Measurements from ENCODE around the gene TAOK1. TPM values are rescaled to one million over a fixed set of nuclear protein-coding genes. Genes with fewer than 3 reads are reported as not detected.

Gene TAOK1
- total and polyA plus RNA-seq, 5 donors: 9.8 to 72.2 (median 48.1) TPM

DNA sequence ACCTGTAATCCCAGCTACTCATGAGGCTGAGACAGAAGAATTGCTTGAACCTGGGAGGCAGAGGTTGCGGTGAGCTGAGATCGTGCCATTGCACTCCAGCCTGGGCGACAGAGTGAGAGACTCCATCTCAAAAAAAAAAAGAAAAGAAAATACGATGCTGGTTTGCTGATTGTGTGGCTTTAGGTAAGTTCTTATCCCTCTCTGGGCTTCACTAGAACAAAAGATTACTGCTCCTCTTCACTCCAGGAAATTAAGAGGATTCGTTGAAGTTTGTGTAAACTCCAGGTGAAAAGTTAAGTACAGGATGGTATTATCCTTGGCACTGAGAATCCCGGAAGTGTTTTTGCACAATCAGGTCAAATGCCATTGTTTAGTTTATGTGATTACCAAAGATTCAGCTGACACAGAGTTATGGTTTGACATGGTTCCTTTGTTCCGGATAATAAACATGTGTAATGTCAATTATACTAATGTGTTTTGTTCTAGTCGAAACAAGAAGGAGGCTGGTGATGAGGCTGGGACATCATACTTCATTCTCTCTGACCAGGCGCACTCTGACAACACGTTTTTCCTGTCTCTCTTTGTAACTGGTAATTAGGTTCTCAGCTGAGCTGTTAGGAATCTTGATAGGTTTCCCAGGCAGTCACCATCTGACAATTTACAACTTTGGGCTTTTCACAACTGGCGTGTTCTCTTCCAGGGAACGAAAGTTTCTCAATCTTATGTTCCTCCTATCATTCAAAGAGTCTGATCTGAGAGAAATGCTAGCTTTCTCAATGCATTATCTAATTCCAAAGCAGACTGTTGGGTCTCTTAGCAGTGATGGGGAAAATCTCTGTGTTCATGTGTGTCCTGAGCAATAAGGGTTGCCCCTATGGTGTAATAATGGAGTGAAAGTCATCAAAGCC is 10.8 kb upstream of the TAOK1 start:
- Histone ChIP-seq H3K27me3 (ENCODE audit: control insufficient read depth, insufficient read depth) (no peaks in the 10 kb centered on the region), H3K4me3 (ENCODE audit: low read length) (no peak overlapping the region), H3K4me1 (ENCODE audit: control insufficient read depth, insufficient read depth, low read length) (peaks cover 2% of the 10 kb centered on the region), H3K9me3 (ENCODE audit: control insufficient read depth, low read length) (no peaks in the 10 kb centered on the region), H3K27ac (ENCODE audit: low read length) (no peak overlapping the region)
- no peak for DNase-seq
- intact Hi-C loops (cut with DNase I): loop anchor here in 1 of 4 donors (10.0 kb wide), 1 partner anchor 155 kb away; no protein-coding TSS in a partner anchor
- WGBS: 60% methylated on average over 12 of the region's 12 CpGs
- no peak for ATAC-seq

DNA sequence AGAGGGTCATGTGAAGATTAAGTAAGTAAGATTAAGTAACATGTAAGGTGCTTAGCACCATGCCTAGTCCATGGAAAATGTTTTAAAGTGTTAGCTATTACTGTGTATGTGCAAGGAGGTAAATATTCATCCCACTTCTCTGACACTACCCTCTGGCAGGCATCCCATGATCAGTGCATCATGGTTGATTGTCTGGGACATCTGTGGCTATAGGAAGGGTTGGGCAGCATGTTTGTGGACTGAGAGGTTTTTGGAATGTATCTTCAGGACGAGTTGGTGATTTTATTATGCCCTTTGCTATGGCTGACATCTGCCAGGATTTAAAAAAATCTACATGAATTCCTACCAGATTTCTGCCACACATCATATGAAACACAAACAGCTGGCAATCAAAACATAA is 6.5 kb upstream of the TAOK1 start:
- intact Hi-C loops (cut with DNase I): no loop called here
- no peak overlapping the region for H3K27ac ChIP-seq (ENCODE audit: low read length)
- H3K4me1 ChIP-seq (ENCODE audit: control insufficient read depth, insufficient read depth, low read length): no peaks in the 10 kb centered on the region
- no peak overlapping the region for H3K4me3 ChIP-seq (ENCODE audit: low read length)
- no peaks in the 10 kb centered on the region for H3K9me3 ChIP-seq (ENCODE audit: control insufficient read depth, low read length)
- no peak for DNase-seq
- 63% methylated on average over 1 of the region's 1 CpG for WGBS
- H3K27me3 ChIP-seq (ENCODE audit: control insufficient read depth, insufficient read depth): no peaks in the 10 kb centered on the region
- ATAC-seq: no peak

DNA sequence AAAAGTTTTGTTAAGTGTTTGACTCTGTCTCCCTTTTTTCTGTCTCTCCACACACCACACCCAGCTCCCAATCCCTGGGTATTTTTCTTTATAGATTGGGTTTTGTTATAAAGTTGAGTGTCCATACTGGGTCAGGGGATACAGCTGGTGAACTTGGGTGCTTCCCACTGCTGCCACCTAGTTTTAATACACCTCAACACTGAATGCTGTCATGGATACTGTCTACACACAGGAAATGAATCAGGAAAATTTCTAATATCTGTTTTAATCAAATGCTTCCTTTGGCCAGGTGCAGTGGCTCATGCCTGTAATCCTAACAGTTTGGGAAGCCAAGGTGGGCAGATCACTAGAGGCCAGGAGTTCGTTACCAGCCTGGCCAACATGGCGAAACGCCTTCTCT is 5.3 kb upstream of the TAOK1 start:
- Histone ChIP-seq H3K27ac (ENCODE audit: low read length) (no peak overlapping the region), H3K4me1 (ENCODE audit: control insufficient read depth, insufficient read depth, low read length) (no peaks in the 10 kb centered on the region), H3K9me3 (ENCODE audit: control insufficient read depth, low read length) (no peaks in the 10 kb centered on the region), H3K4me3 (ENCODE audit: low read length) (no peak overlapping the region), H3K27me3 (ENCODE audit: control insufficient read depth, insufficient read depth) (no peaks in the 10 kb centered on the region)
- DNase-seq (no peak), ATAC-seq (no peak)
- intact Hi-C loops (cut with DNase I): no loop called here
- WGBS: 97% methylated on average over 3 of the region's 3 CpGs

DNA sequence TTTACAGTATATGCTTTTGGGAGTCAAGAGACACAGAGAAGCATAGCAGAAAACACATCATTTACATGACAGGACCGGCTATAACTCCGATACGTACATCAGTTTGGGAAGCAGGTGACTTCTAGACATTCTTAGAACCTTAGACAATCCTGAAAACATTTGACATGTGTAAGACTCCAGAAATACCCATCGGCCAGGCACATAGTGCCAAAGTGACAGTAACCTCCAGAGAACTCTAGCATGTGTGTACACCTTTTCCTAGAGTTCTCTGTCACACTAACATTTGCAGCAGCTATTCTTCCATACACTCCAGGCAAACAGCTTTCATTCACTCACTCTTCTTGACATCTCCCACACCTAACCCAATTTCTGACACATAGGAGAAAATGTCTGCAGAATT is 3.4 kb upstream of the TAOK1 start:
- WGBS: 87% methylated on average over 4 of the region's 4 CpGs
- Histone ChIP-seq H3K4me3 (ENCODE audit: low read length) (no peak overlapping the region), H3K27me3 (ENCODE audit: control insufficient read depth, insufficient read depth) (no peaks in the 10 kb centered on the region), H3K4me1 (ENCODE audit: control insufficient read depth, insufficient read depth, low read length) (no peaks in the 10 kb centered on the region), H3K27ac (ENCODE audit: low read length) (no peak overlapping the region), H3K9me3 (ENCODE audit: control insufficient read depth, low read length) (no peaks in the 10 kb centered on the region)
- DNase-seq (no peak), ATAC-seq (no peak)
- intact Hi-C loops (cut with DNase I): no loop called here

DNA sequence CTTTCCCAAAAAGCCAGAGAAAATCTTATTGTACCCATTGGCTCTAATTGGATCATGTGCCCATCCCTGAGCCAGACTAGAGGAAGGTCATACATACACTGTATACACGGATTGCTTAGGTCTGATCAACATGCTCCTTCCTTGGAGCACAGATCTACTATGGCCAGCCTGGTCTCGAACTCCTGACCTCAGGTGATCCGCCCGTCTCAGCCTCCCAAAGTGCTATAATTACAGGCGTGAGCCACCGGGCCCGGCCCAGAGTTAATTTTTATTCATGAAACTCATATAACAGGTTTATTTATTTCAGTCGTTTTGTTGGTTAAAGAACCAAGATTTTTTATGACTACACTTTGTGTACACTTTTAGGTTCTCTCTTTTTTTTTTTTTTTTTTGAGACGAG is 1.2 kb upstream of the TAOK1 start:
- 87% methylated on average over 9 of the region's 9 CpGs for WGBS

DNA sequence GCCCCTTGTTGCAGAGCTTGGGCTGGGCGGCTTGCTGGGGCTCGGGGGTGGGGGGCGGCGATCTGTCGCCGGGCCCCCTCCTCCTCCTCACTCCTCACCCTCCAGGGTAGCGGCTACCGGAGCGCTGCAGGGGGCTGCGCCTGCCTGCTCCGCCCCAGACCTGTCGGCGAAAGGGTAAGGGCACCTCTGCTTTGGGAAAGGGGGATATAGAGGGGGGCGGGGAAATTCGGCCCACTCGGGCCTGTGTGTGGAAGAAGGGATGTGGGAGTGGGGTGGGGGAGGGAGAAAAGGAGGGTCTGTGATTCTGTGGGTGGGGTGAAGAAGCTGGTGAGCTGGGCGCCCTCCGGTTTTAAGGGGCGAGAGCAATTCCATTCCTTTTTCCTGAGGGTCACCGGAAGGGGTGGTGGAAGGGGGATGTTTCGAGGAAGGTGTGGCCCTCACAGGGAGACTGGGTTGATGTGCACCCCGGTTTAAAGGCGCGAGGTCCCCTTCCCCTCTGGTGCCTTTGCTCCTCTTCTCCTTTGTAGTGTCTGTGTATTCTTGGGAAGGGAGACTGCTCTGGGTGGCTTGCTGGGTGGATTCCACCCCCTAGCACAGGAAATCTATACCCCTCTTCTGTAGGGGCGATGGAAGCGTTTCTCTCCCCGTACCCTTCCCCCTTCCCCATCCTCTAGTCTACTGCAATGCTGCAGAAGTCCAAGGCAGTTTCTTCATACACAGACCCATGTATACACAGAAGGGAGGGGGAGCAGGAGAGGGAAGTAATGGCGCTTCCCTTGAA is 878 bp downstream of the TAOK1 start:
- Histone ChIP-seq H3K27ac (ENCODE audit: low read length) (peak overlapping the region; percentile 80), H3K9me3 (ENCODE audit: control insufficient read depth, low read length) (no peaks in the 10 kb centered on the region), H3K27me3 (ENCODE audit: control insufficient read depth, insufficient read depth) (no peaks in the 10 kb centered on the region), H3K4me3 (ENCODE audit: low read length) (peak overlapping the region; percentile 95), H3K4me1 (ENCODE audit: control insufficient read depth, insufficient read depth, low read length) (no peaks in the 10 kb centered on the region)
- WGBS: under 1% methylated on average over 28 of the region's 28 CpGs
- DNase-seq: peak in 2 of 3 donors; percentile 16 to 63
- intact Hi-C loops (cut with DNase I): no loop called here
- ATAC-seq: peak; percentile 15 to 47

More for the DNA sequence above, 1.2 kb upstream of the TAOK1 start:
- H3K4me3 ChIP-seq (ENCODE audit: low read length): no peak overlapping the region
- DNase-seq (no peak), ATAC-seq (no peak)
- no peak overlapping the region for H3K27ac ChIP-seq (ENCODE audit: low read length)
- no peaks in the 10 kb centered on the region for H3K9me3 ChIP-seq (ENCODE audit: control insufficient read depth, low read length)
- no peaks in the 10 kb centered on the region for H3K4me1 ChIP-seq (ENCODE audit: control insufficient read depth, insufficient read depth, low read length)
- intact Hi-C loops (cut with DNase I): no loop called here
- no peaks in the 10 kb centered on the region for H3K27me3 ChIP-seq (ENCODE audit: control insufficient read depth, insufficient read depth)

DNA sequence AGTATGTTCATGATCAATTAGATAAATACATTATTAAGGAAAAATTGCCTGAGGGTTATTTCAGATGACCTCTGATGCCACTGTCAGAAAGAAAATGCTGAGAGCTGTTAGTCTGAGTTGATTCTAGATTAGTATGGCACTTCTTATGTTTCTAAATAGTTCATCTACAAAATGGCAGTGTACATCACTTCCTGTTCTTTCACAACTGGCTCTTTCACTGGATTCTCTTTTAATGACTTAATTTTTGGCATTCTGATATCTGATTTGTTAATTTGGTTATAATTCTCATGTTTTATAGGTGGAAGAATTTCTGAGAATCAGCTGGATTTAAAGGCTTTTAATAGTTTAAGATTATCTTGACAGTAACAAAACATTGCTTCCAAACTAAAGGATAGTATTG is 3.3 kb downstream of the TAOK1 start:
- DNase-seq (no peak), ATAC-seq (no peak)
- Histone ChIP-seq H3K4me3 (ENCODE audit: low read length) (no peak overlapping the region), H3K27me3 (ENCODE audit: control insufficient read depth, insufficient read depth) (no peaks in the 10 kb centered on the region), H3K9me3 (ENCODE audit: control insufficient read depth, low read length) (no peaks in the 10 kb centered on the region), H3K27ac (ENCODE audit: low read length) (no peak overlapping the region), H3K4me1 (ENCODE audit: control insufficient read depth, insufficient read depth, low read length) (no peaks in the 10 kb centered on the region)
- intact Hi-C loops (cut with DNase I): no loop called here

DNA sequence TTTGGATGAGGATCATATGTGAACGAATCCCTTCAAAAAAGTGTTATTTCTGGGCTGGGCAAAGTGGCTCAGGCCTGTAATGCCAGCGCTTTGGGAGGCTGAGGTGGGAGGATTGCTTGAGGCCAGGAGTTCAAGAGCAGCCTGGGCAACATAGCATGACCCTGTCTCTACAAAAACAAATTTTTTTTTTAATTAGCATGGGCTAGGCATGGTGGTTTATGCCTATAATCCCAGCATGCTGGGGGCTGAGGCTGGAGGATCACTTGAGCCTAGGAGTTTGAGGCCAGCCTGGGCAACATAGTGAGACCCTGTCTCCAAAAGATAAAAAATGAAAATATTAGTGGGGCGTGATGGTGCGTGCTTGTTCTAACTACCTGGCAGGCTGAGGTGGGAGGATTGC is 4.6 kb downstream of the TAOK1 start:
- Histone ChIP-seq H3K4me3 (ENCODE audit: low read length) (no peak overlapping the region), H3K27me3 (ENCODE audit: control insufficient read depth, insufficient read depth) (no peaks in the 10 kb centered on the region), H3K4me1 (ENCODE audit: control insufficient read depth, insufficient read depth, low read length) (no peaks in the 10 kb centered on the region), H3K27ac (ENCODE audit: low read length) (no peak overlapping the region), H3K9me3 (ENCODE audit: control insufficient read depth, low read length) (no peaks in the 10 kb centered on the region)
- no peak for ATAC-seq
- intact Hi-C loops (cut with DNase I): no loop called here
- 92% methylated on average over 4 of the region's 4 CpGs for WGBS
- DNase-seq: no peak

DNA sequence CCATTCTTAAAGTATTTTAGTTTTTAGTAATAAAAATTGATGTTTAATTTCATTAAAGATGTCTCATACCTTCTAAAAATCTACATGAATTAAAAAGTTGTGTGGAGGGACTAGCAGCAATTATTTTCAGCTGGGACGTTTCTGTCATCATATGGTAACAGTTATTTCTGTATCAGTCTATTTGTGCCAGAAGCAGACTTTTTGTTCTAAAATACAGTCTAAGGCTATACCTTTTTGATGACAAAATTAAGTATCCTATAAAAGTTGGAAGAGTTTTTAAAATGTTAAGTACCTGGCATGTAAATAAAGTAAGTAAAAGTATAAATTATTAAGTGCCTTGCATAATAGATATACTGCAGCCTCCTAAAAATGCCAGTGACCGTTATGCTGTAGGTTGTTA is 5.9 kb downstream of the TAOK1 start:
- no peaks in the 10 kb centered on the region for H3K4me1 ChIP-seq (ENCODE audit: control insufficient read depth, insufficient read depth, low read length)
- intact Hi-C loops (cut with DNase I): no loop called here
- ATAC-seq: no peak

DNA sequence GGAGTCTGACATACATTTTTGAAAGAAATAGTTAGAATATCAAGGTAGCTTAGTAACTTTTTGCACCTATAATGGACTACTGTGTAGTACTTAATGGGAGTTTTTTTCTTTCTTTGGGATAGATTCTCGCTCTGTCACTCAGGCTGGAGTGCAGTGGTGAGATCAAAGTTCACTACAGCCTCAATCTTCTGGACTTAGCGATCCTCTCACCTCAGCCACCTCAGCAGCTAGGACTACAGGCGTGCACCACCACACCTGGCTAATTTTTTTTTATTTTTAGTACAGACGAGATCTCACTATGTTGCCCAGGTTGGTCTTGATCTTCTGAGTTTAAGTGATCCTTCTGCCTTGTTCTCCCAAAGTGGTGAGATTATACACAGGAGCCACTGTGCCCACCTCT is 9.5 kb downstream of the TAOK1 start:
- intact Hi-C loops (cut with DNase I): no loop called here
- ATAC-seq (no peak), DNase-seq (no peak)
- WGBS: 96% methylated on average over 4 of the region's 4 CpGs
- Histone ChIP-seq H3K9me3 (ENCODE audit: control insufficient read depth, low read length) (no peaks in the 10 kb centered on the region), H3K27me3 (ENCODE audit: control insufficient read depth, insufficient read depth) (no peaks in the 10 kb centered on the region), H3K27ac (ENCODE audit: low read length) (no peak overlapping the region), H3K4me3 (ENCODE audit: low read length) (no peak overlapping the region), H3K4me1 (ENCODE audit: control insufficient read depth, insufficient read depth, low read length) (peaks cover 5% of the 10 kb centered on the region)

More for the DNA sequence above, 5.9 kb downstream of the TAOK1 start:
- H3K27me3 ChIP-seq (ENCODE audit: control insufficient read depth, insufficient read depth): no peaks in the 10 kb centered on the region
- WGBS: 47% methylated on average over 2 of the region's 2 CpGs
- no peak for DNase-seq
- H3K4me3 ChIP-seq (ENCODE audit: low read length): no peak overlapping the region
- no peak overlapping the region for H3K27ac ChIP-seq (ENCODE audit: low read length)
- H3K9me3 ChIP-seq (ENCODE audit: control insufficient read depth, low read length): no peaks in the 10 kb centered on the region

DNA sequence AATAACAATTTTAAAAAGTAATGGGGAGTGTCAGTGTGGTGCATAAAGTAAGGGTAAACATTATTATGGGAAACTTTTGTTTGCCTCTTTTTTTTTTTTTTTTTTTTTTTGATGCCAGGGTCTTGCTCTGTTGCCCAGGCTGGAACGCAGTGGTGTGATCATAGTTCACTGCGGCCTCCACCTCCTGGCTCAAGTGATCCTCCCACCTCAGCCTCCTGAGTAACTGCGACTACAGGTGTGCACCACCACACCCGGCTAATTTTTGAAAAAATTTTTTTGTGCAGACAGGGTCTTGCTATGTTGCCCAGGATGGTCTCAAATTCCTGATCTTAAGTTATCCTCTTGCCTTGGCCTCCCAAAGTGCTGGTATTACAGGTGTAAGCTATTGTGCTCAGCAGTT is 10.7 kb downstream of the TAOK1 start:
- Histone ChIP-seq H3K4me1 (ENCODE audit: control insufficient read depth, insufficient read depth, low read length) (peaks cover 5% of the 10 kb centered on the region), H3K27me3 (ENCODE audit: control insufficient read depth, insufficient read depth) (no peaks in the 10 kb centered on the region), H3K4me3 (ENCODE audit: low read length) (no peak overlapping the region), H3K27ac (ENCODE audit: low read length) (no peak overlapping the region), H3K9me3 (ENCODE audit: control insufficient read depth, low read length) (no peaks in the 10 kb centered on the region)
- no peak for ATAC-seq
- intact Hi-C loops (cut with DNase I): no loop called here
- 98% methylated on average over 4 of the region's 4 CpGs for WGBS
- DNase-seq: no peak
